Glutamatergic neuron (in vitro differentiated cells): ENCODE measurements around the gene GMCL1. TPM values are rescaled to one million over a fixed set of nuclear protein-coding genes. Genes with fewer than 3 reads are reported as not detected.
"Not testable (repeated sequence)": the region's sequence is repeated elsewhere in the genome, so short reads cannot be mapped to it uniquely, and the experiment has no call there.

Experiments
- DNase-seq: peaks from one replicate; pipeline ENCODE4 v3.0.0; 2022
- H3K27ac Mint-ChIP-seq: one replicate; pipeline ENCODE4 v1.8.0; 2020; ENCODE audit warnings: mild to moderate bottlenecking, mixed read lengths, inconsistent platforms; ENCODE audit not compliant: unreplicated experiment
- H3K27me3 Mint-ChIP-seq: one replicate; pipeline ENCODE4 v1.8.0; 2020; ENCODE audit warnings: mild to moderate bottlenecking, moderate library complexity, mixed read lengths, inconsistent platforms; ENCODE audit not compliant: unreplicated experiment
- H3K36me3 Mint-ChIP-seq: one replicate; pipeline ENCODE4 v1.8.0; 2020; ENCODE audit warnings: mild to moderate bottlenecking, mixed read lengths, inconsistent platforms; ENCODE audit not compliant: unreplicated experiment
- H3K4me1 Mint-ChIP-seq: one replicate; pipeline ENCODE4 v1.8.0; 2020; ENCODE audit warnings: mild to moderate bottlenecking, low read depth, mixed read lengths, inconsistent platforms; ENCODE audit not compliant: unreplicated experiment
- H3K4me3 Mint-ChIP-seq: one replicate; pipeline ENCODE4 v1.8.0; 2020; ENCODE audit warnings: mild to moderate bottlenecking, mixed read lengths, inconsistent platforms; ENCODE audit not compliant: unreplicated experiment
- H3K9me3 Mint-ChIP-seq: one replicate; pipeline ENCODE4 v1.8.0; 2020; ENCODE audit warnings: mild to moderate bottlenecking, moderate library complexity, mixed read lengths, inconsistent platforms; ENCODE audit not compliant: unreplicated experiment
- CTCF ChIP-seq: fragments of 200-600 bp; sonication (generic); IDR thresholded peaks from one replicate; pipeline ENCODE4 v1.5.0; 2021; ENCODE audit not compliant: partially characterized antibody, unreplicated experiment
- total RNA-seq: library from RNA; stranded (reverse); fragmentation: NEBNext Ultra II Directional; extraction: Animal tissue kit (Norgen Biotek cat#: 25700); gene quantifications from one replicate; pipeline ENCODE4 v1.2.1, GENCODE V29; 2021; ENCODE audit not compliant: unreplicated experiment

GMCL1 gene
- total RNA-seq, 1 donor from 2014 or later, result 11.6 TPM

- H3K4me1 Mint-ChIP-seq, result peaks cover 4% of the 10 kb centered on the region
- peaks cover 1% of the 10 kb centered on the region for H3K27me3 Mint-ChIP-seq
- peaks cover 2% of the 10 kb centered on the region for H3K9me3 Mint-ChIP-seq
- no peak for TF ChIP-seq CTCF
- no peaks in the 10 kb centered on the region for H3K36me3 Mint-ChIP-seq
- DNase-seq, result no peak
- no peak overlapping the region for H3K27ac Mint-ChIP-seq
- H3K4me3 Mint-ChIP-seq, result no peak overlapping the region
Measured at GRCh38 chr2:69798909-69799526, 30.4 kb upstream of the GMCL1 start.

- Mint-ChIP-seq H3K27me3 (peaks cover 1% of the 10 kb centered on the region), H3K9me3 (peaks cover 2% of the 10 kb centered on the region), H3K27ac (no peak overlapping the region), H3K4me3 (no peak overlapping the region), H3K36me3 (no peaks in the 10 kb centered on the region), H3K4me1 (peaks cover 2% of the 10 kb centered on the region)
- no peak for TF ChIP-seq CTCF
- DNase-seq, result no peak
Measured at GRCh38 chr2:69801745-69802290, 27.6 kb upstream of the GMCL1 start.

- not testable (repeated sequence) for H3K27me3 Mint-ChIP-seq, H3K4me1 Mint-ChIP-seq, H3K4me3 Mint-ChIP-seq, H3K9me3 Mint-ChIP-seq, H3K36me3 Mint-ChIP-seq, DNase-seq, H3K27ac Mint-ChIP-seq
Measured at GRCh38 chr2:69802781-69803367, 26.6 kb upstream of the GMCL1 start.

GRCh38 chr2:69804416-69804815 is 25.0 kb upstream of the GMCL1 start:
- H3K4me1 Mint-ChIP-seq, result no peaks in the 10 kb centered on the region
- DNase-seq, result no peak
- H3K27me3 Mint-ChIP-seq, result no peaks in the 10 kb centered on the region
- H3K36me3 Mint-ChIP-seq, result no peaks in the 10 kb centered on the region
- H3K9me3 Mint-ChIP-seq, result peaks cover 2% of the 10 kb centered on the region
- TF ChIP-seq CTCF, result no peak
- H3K4me3 Mint-ChIP-seq, result no peak overlapping the region
- no peak overlapping the region for H3K27ac Mint-ChIP-seq

- no peak overlapping the region for H3K27ac Mint-ChIP-seq
- H3K4me1 Mint-ChIP-seq, result no peaks in the 10 kb centered on the region
- no peak for DNase-seq
- peaks cover 2% of the 10 kb centered on the region for H3K9me3 Mint-ChIP-seq
- TF ChIP-seq CTCF, result no peak
- no peaks in the 10 kb centered on the region for H3K36me3 Mint-ChIP-seq
- no peak overlapping the region for H3K4me3 Mint-ChIP-seq
- H3K27me3 Mint-ChIP-seq, result no peaks in the 10 kb centered on the region
Measured at GRCh38 chr2:69805887-69806286, 23.6 kb upstream of the GMCL1 start.
